Stimulated activated CD8-positive, alpha-beta memory T cell treated with anti-CD3 and anti-CD28 coated beads, Interleukin-12 subunit alpha, Interleukin-12 subunit beta, amount 100 ng/mL, for 24 hours (primary cell): ENCODE data around the gene RBMS3.

Source experiments
- DNase-seq: peaks from one replicate; pipeline ENCODE4 v3.0.0-alpha.2; 2020; ENCODE audit errors: extremely low read depth

The RBMS3 gene

DNA sequence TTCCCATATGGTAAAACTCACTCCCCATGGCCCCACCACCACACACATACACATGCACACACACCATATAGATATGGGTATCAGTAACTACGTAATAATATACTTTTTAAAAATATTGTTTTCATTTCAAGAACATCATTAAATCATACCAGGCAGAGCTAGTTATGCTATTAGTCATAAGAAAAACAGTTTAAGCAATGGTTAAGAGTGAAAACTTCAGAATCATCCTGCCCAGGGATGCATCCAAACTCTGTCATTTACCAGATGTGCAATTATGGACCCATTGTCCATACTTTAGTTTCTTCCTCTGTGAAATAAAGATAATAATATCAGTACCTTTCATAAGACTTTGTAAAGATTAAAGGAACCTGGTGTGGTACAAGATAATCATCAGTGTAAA is 608.3 kb downstream of the RBMS3 start:
- no peak for DNase-seq

DNA sequence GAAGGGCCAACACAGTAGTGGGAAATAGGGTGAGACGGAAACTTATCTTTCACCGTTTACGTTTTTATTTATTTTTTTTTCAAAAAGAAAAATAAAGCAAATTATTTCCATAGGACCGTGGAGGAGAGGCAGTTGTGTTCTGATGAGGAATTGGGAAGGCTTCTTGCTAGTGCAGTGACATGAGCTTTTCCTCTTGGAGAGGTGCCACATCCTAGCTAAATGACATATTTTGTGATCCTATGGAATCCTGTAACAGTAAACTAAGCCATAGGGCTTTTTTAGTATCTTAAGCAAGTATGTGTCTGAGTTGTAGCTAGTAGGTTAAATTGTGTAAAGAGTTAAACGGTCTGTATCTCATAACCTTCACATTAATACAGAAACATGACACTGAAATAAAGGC is 609.9 kb downstream of the RBMS3 start:
- DNase-seq: no peak

GRCh38 chr3:29892976-29893554 is 612.2 kb downstream of the RBMS3 start:
- no peak for DNase-seq

DNA sequence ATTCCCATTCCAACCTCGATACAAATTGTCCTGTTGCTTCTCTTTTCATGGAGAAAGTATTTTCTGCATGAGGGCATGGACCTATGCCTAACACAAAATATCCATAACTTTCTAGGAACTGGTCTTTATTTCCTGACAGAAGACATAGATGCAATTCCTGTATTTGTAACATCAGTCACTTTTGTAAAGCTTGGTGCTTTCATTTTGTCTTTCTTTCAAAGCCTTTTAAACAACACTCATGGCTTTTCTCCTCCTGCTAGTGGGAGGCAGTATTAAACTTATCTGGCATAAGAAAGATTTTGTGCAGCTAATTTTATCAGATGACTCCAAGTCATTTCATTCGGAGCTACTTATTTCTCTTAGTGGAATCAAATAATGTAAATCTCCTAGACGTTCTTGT is 616.0 kb downstream of the RBMS3 start:
- DNase-seq: no peak

DNA sequence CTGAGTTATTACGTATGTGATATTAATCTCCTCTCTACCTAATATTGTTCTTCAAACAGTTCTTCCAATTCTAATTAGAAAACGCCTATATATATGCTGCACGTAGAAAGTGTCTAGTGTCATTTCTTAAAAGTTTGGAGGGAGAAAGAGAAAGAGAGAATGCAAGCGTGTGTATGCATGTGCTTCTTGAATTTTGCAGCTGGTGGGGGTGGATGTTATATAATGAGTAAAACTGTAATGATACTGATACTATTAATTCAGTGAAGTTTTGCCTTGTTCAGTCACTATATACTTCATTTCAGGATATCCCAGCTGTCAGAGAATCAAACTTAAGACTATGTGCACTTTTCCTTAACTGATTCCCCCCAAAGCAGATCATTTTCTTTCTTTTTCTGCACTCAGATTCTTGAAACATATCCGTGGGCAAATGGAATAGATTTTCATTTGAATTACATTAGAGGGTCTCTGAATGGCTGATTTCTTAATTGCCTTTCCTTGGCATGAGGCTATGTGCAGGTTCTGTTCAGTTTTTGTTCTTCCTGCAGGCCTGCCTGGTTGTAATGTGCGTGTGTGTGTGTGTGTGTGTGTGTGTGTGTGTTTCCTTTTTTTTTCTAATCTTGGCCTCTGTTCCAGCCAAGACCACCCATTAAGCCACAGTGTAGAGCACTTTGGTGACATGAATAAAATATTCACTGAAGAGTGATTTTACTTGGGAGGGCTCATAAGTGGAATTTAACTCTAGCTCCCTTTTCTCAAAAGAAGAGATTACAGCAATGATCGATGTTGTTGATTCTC is 617.5 kb downstream of the RBMS3 start:
- DNase-seq: no peak

DNA sequence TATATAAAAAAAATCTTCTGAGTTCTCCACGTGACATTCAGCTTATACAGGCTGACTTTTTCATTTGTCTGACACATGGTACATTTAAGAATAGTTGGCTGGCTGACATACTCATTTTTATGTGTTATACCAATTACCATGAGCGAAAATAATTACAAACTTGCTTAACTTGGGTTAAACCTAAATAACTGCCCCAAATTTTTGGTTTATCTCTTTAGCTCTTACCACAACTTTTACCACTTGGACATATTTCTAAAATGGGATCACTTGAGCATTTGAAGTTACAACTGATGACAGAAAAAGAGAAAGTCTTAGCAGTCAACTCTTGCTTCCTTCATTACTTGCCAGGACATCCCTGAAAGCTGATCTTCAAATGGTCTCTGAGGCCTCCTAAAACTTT is 618.1 kb downstream of the RBMS3 start:
- no peak for DNase-seq

DNA sequence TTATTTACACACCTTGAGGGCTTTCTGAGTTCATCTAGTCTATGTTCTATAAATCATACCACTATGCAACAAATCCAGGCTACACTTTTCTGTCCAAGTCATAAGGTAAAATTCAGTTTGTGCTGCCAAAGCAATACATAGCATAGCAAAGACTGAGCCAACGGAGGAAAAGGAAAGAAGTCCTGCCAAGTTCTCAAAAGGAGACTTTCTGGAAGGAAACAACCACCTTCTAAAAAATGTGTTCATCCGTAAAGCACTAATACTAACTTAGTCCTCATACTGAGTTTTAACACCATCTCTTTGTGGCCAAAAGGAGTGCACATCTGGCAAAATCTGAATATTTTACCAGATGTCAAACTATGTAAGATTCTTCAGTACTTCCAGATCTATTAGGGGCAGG is 620.2 kb downstream of the RBMS3 start:
- no peak for DNase-seq

DNA sequence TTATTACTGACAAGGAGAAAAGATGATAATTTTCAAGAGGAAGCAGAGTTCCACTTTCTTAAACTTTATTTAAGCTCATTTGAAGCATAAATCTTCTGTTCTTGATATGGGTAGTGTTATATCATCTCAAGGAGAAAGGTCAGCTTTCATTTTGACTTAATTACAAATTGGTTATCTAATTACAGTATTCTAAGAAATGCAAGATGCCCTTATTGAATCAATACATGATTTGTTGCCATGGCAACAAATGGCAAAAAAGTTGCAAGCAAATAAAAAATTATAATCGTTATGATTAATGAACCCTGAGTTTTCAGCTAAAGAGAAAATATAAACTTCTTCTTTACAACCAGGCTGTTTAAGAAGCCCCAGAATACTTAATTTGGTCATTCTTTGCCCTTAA is 622.7 kb downstream of the RBMS3 start:
- no peak for DNase-seq

- no peak for DNase-seq
These were observed 626.0 kb downstream of the RBMS3 start for GRCh38 chr3:29906906-29907305.

DNA sequence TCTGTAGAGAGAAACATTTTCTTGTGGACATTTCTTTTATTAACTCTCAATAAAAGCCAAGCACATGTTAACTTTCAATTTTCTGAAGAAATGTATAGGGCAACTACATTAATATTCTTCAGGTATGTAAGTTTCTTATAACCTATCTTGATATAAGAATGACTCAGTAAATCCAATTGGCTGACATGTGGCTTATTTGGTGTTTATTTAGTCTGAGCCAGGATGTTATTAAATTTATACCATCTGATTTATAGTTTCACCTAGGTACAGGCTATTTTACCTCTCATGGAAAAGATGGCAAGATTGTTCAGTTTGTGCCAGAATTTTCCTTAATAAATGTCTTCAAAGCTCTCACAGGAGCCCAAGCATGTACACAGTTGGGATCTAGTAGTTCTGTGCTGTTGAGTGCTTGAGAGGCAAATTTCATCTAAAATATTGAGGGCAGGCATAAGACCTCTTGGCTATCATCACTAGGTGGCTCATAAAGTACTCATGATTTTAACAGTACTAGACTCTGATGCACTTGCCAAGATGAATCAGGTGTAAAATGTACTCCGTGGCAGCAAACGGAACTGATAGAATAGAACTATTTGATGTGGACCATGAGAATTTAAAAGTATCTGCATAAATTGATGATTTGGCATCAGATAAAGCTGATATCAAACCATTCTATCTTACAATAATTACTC is 631.9 kb downstream of the RBMS3 start:
- no peak for DNase-seq

GRCh38 chr3:29914861-29915524 is 634.1 kb downstream of the RBMS3 start:
- DNase-seq: no peak

DNA sequence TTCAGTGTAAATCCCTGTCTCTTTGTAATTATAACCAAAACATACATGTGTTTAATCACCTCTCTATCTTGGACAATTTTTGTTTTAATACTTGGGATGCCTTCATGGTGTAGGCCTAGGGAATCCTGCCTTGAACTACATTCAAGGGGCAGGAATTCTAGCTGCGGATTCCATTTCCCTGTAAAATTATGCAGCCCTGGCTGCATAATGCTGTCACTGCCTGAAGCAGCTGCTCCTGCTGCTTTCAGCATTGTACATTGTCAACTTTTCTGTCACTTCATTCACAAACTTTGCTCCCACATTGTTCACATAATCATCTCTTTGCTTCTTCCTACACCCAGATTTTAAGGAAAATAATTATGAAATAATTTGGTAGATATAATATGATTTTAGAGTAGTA is 638.7 kb downstream of the RBMS3 start:
- no peak for DNase-seq

DNA sequence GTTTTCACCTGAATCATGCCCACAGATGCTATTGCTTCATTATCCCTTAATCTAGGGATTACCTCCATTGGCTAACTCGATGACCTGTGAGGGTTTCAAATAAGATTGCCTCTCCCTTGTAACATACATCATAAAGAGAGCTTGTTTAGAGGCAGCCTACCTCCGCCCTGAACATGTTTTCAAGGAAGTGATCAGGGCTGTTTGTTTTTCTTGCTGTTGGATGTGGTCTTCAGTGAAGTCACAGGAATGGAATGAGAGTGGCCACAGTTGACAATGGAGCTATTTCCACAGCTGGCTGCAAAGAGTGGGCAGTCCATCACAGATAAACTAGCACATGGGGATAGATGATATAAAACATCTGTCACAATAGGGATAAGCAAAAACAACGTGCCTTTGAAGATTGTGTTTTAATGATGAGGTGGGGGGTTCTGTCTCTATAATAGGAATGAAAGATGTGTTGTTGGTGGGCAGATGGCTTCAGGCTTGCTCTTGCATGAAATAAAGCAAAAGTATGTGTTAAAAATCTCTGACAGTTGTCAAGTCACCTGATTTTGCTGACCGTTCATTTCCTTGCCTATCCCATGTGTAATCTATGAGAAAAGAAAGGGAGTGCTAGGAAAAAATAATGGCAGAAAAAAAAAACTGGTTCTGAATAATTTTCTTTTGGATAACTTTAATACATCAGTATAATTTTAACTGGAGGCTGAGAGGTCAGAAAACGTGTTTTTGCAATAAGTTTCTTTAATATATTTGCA is 642.3 kb downstream of the RBMS3 start:
- no peak for DNase-seq

DNA sequence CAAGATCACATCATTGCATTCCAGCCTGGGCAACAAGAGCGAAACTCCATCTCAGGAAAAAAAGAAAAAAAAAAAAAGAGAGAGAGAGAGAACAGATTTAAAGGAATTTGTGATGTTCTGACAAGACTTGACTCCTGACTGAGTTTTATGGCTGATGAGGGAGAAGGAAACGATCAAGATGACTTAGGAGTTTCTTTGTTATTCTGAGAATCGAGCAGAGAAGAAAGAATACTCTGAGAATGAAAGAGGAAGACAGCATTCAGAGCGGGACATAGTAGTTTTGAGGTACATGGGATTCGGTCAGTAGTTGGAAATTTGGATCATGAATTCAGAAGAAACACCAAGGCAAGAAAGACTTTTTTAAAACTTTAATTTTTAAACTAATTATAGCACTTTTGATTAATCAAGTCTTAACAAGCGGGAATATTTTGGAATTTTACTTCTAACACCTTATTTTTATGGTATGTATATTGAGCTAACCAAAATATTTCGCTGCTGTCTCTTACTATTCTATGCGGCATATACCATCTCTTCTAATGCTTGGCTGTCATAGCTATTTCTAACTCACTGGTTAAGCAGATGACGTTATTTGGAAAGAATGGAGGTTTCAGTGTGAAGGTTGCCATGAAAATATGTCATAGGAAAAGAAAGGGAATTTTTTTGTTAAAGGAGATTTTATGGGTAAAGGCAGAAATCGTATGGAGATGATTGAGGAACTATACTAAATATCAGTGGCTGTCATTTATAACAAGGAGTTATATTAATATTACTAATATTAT is 644.1 kb downstream of the RBMS3 start:
- DNase-seq: no peak

DNA sequence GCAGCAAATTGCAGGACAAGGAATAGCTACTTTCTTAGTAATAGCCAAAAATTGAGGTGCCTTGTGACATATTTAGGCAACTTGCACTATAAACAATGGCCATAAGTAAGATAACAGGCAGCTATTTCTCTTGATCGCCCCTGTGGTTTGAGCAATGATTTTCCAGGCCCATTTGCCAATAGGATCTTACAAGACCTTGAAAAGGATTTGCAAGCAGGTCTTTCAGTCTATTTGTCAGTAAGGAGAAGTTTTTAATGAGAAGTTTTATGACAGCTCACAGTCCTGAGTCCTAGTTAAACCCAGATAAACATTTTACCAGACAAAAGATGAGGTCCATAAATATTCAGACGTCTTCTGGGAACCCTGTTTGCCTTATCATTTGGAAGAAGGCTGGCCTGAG is 645.5 kb downstream of the RBMS3 start:
- no peak for DNase-seq

GRCh38 chr3:29932696-29933325 is 651.9 kb downstream of the RBMS3 start:
- DNase-seq: no peak

GRCh38 chr3:29933802-29934490 is 653.1 kb downstream of the RBMS3 start:
- no peak for DNase-seq

- no peak for DNase-seq
These were observed 653.9 kb downstream of the RBMS3 start for GRCh38 chr3:29934751-29935150.

DNA sequence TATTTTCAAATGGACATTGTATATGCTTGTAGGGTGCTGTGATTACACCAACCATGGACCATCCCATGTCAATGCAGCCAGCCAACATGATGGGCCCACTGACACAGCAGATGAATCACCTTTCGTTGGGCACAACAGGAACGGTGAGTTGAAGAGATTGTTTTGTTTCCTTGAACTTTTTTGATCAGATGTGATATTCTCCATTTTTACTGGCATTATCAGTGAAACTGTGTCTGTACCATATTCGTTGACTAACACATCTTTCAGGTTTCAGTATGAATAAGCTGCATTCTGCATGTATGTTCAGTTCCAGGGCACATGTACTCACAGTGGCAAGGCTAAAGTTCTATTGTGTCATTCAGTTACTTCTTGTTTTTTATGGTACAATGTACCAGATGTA is 655.2 kb downstream of the RBMS3 start:
- no peak for DNase-seq

DNA sequence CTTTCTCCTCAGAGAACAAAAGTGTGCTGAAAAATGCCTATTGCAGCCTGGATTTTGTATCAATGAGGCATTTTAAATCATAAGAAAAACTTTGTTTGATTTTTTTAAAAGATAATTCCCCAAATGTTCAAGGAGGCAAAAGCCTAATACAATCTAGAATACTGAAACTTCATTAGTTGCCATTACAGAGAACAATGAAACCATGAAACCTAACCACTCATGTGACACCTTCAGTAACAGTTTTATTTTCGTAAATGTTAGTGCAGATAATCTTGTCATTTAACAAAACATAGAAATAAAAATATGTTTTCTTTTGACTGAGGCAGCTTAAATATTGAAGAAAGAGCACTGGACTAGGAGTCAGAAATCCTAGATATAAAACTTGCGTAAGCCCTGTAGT is 655.9 kb downstream of the RBMS3 start:
- no peak for DNase-seq
